GM10847 (cell line): ENCODE measurements around the gene STX4.

ENCODE experiments used
- POLR2A ChIP-seq: IDR thresholded peaks from 2 replicates; pipeline ENCODE4 v1.6.1; 2011; ENCODE audit not compliant: insufficient read length; ENCODE audit errors: extremely low read depth

Gene STX4

GRCh38 chr16:31082368-31083045, 49.1 kb downstream of the STX4 start:
- no peak for TF ChIP-seq POLR2A

DNA sequence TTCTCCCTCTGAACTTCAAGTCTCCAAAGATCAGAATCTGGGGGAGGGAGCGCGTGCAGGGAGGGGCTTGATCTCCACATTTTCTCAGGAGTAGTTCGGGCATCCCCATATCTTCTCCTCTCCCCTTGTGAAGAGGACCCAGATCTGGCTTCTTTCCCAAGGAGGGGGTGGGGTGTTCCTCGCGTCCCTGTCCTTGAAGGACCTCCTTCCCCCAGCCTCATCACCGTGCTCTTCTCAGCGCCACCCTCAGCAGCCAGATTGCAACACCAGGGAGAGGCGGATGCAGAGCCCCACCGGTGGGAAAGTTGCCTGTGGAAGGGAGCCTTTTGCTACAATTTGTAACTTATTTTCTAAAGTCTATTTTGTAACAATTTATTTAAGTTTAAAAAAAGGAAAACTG, 49.7 kb downstream of the STX4 start:
- TF ChIP-seq POLR2A: no peak

DNA sequence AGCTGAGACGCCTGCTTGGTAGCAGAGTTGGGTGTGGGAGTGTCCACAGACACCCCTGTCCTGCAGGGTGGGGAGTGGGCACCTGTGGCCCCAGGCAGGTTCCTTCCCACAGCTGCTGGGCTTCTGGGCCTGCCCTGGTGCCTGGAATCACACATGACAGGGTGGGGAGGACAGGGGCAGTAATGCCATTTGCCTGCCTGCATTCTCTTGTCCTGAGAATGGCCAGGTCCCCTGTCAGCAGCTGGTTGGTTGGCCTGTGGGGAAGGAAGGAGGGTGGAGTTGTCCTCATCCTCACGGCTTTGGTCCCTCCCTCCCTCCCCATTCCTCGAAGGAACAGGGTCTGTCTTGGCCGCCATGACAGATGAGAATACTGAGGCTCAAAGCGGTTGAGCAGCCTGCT, 50.2 kb downstream of the STX4 start:
- no peak for TF ChIP-seq POLR2A

- TF ChIP-seq POLR2A: no peak
These were observed 50.6 kb downstream of the STX4 start for GRCh38 chr16:31083981-31084380.

GRCh38 chr16:31084584-31085302, 51.4 kb downstream of the STX4 start:
- TF ChIP-seq POLR2A: no peak

- no peak for TF ChIP-seq POLR2A
These were observed 52.1 kb downstream of the STX4 start for GRCh38 chr16:31085411-31085810.

- TF ChIP-seq POLR2A: no peak
These were observed 52.7 kb downstream of the STX4 start for GRCh38 chr16:31085873-31086628.

DNA sequence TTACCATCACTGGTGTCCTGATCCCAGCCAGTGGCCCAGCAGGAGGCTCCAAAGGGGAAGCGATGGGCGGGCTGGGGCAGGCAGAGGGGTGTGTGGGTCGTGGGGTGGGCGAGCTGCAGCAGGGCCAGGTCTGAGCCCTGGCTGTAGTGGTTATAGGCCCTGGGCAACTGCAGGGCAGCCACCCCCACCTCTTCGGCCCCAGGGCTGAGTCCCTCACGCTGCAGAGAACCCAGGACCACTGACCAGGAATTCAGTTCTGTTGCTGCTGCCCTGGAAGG, 53.2 kb downstream of the STX4 start:
- TF ChIP-seq POLR2A: no peak

DNA sequence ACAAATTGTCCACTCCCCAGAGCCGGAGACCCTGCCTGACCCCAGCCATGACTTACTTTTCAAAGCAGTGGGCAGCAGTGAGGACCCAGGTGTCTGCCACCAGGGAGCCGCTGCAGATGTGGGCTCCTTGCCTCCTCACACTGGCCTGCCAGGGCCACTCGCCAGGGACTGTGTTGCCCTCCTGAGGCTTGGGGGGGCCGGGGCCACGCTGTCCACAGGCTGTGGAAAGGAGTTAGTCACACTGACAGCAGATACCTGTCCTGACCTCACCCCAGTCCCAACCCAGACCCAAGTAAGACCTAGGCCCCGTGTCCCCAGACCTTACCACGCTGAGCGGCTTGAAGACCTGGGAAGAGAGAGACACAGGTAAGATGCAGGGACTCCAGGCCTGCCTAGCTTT, 54.1 kb downstream of the STX4 start:
- no peak for TF ChIP-seq POLR2A

DNA sequence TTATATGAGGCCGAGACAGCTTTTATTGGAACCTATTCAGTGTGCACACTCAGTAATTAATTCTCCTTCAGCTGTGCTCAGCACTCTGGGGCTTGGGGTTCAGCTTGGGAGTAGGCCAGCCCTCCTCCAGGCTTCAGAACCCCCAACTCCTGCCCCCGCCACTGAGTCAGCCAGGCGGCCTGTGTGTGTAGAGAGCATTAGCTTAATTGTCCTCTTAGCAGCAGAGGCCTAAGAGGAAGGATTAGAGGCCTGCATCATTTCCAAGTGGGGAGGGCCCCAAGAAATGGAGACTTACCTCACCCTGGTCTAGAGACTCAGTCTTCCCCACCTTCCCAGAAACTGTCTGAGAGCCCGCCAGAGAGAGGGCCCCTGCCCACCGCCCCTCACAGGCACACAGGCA, 54.6 kb downstream of the STX4 start:
- TF ChIP-seq POLR2A: no peak

- no peak for TF ChIP-seq POLR2A
These were observed 55.3 kb downstream of the STX4 start, which contains the start of gene PRSS53 for GRCh38 chr16:31088459-31089183. Gene PRSS53 (minus strand): TSS chr16:31088943. CDS start chr16:31088809, 134 bp downstream.

- TF ChIP-seq POLR2A: no peak
These were observed 55.8 kb downstream of the STX4 start for GRCh38 chr16:31089199-31089598.
